Erythroblast (primary cell): ENCODE measurements around the gene DOCK9.

Experiments
- GATA1 ChIP-seq: IDR thresholded peaks from 2 replicates; pipeline ENCODE4 v1.6.1; 2011; ENCODE audit warnings: low read depth, mild to moderate bottlenecking, control low read depth, low read length, moderate library complexity
- POLR2A ChIP-seq: IDR thresholded peaks from 2 replicates; pipeline ENCODE4 v1.6.1; 2011; ENCODE audit warnings: mild to moderate bottlenecking, low read length

GRCh38 chr13:98945863-98946605, 31.8 kb downstream of the DOCK9 start:
- TF ChIP-seq POLR2A (no peak), GATA1 (no peak)
